ENCODE measurements around the gene SNX8. TPM values are rescaled to one million over a fixed set of nuclear protein-coding genes. Genes with fewer than 3 reads are reported as not detected.
A peak's percentile ranks its signal among the peaks of the same experiment; 100 is the strongest.

Gene SNX8
- total and polyA plus RNA-seq, 2 of the 13 experiments (the other 11 are each of a cell fraction or from before 2014, with no cell fraction given): 20.6 to 45.2 TPM

GRCh38 chr7:2354186-2354938 is 40.1 kb upstream of the SNX8 start, which contains the start of gene EIF3B (continued):
- TF ChIP-seq UBTF (CRISPR knock-in tag; IDR thresholded peaks at IDR 0.05) (no peak; the same call in 1 of the 2 replicates), JUNB (CRISPR knock-in tag; IDR thresholded peaks at IDR 0.05; ENCODE audit: borderline replicate concordance) (no peak), PRDM15 (CRISPR knock-in tag; IDR thresholded peaks at IDR 0.05) (no peak; the same call in 1 of the 2 replicates), ZNF512 (CRISPR knock-in tag; IDR thresholded peaks at IDR 0.05) (no peak), PAX8 (CRISPR knock-in tag; IDR thresholded peaks at IDR 0.05; ENCODE audit: borderline replicate concordance) (no peak), MIER2 (CRISPR knock-in tag; IDR thresholded peaks at IDR 0.05) (peak; percentile 24; the same call in 1 of the 2 replicates), CHCHD3 (CRISPR knock-in tag; IDR thresholded peaks at IDR 0.05) (no peak), ZNF800 (CRISPR knock-in tag; IDR thresholded peaks at IDR 0.05) (no peak), TRAFD1 (CRISPR knock-in tag; IDR thresholded peaks at IDR 0.05; ENCODE audit: borderline replicate concordance) (no peak), SUZ12 (IDR thresholded peaks at IDR 0.05; ENCODE audit: low read depth, low read length) (no peak), MAZ (IDR thresholded peaks at IDR 0.05; ENCODE audit: borderline replicate concordance, low read depth, low read length) (no peak), MAZ (CRISPR knock-in tag; IDR thresholded peaks at IDR 0.05; ENCODE audit: low read depth) (peak; percentile 29; the same call in 1 of the 2 replicates), CERS6 (CRISPR knock-in tag; IDR thresholded peaks at IDR 0.05) (no peak), SRY (CRISPR knock-in tag; IDR thresholded peaks at IDR 0.05) (no peak; the same call in 1 of the 2 replicates), PHF20 (CRISPR knock-in tag; IDR thresholded peaks at IDR 0.05) (peak; percentile 63; the same call in 1 of the 2 replicates)

All from HepG2 (cell line).